Islet of Langerhans (tissue), 1 donor: ENCODE data around the gene SCRN2.

Source experiments
- FAIRE-seq: peaks from one replicate; lab custom pipeline; 2011; peaks lifted over from hg19 to GRCh38; lab: Jason Lieb, UNC

SCRN2 gene

DNA sequence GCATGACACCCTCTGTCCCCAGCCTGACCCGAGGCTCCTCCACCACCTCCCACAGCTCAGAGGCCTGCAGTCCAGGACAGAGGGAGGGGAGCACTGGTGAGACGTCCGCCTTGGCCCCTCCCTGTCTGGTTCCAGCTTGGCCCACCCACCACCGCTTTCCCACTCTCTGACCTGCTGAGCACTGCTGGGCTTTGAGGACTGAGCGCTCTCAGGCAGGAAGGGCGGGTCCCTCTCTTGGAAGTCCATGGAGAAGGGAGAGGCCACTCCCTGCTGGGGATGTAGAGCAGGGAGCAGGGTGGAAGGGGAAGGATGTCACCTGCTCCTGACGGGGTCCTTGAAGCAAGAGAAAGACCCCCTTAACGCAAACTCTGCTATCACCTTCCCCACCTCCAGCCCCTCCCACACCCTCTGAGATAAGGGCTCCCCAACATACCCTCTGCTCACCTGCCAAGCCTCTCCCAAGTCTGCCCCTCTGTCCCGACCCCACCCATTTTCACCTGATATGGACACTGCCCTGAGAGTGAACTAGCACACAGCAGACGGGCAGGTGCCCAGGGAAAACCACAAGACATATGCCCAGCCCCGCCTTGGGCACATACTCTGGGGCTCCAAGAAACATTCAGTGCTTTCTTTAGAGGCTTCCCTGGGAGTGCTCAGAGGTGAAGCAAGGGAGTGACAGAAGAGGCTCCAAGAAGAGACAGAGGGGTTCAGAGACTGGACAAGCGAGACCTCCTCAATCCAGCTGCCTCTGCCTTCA is 20.9 kb downstream of the SCRN2 start:
- FAIRE-seq = no peak

DNA sequence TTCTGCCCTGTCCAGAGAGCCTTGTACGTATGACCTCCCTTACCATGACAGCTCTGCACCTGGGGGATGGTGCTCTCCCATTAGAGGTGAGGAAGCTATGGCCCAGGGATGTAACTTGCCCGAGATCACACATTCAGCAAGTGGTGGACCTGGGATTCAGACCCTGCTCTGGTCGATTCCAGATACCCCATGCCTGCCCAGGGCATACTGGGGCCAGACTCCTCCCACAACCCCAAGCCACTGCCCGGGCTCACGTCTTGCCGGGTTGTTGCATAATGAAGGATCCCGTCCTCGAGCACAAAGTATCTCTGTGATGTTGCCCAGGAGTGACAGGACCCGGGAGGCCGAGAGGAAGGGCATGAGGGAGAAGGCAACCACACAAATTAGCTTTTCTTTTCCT is 21.6 kb downstream of the SCRN2 start:
- FAIRE-seq = no peak

GRCh38 chr17:47818002-47818695 is 22.9 kb downstream of the SCRN2 start:
- no peak for FAIRE-seq

DNA sequence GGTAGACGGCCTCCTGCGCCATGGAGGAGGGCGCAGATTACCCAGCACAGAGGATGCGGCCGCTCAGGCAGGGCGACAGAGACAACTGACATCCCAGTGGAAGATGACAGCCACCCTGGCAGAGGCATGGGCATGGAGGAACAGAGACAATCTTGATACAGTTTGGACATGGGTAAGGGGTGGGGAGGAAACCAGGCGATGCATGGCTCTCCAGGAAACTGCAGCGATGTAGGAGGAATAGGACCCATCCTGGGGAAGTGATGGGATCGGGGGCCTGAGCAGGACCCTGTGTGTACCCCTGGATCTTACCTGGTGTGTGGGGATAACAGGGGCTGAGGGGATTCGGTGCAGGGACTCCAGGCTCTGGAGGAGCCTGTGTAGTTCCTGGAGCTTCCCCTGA is 24.1 kb downstream of the SCRN2 start:
- FAIRE-seq = no peak

DNA sequence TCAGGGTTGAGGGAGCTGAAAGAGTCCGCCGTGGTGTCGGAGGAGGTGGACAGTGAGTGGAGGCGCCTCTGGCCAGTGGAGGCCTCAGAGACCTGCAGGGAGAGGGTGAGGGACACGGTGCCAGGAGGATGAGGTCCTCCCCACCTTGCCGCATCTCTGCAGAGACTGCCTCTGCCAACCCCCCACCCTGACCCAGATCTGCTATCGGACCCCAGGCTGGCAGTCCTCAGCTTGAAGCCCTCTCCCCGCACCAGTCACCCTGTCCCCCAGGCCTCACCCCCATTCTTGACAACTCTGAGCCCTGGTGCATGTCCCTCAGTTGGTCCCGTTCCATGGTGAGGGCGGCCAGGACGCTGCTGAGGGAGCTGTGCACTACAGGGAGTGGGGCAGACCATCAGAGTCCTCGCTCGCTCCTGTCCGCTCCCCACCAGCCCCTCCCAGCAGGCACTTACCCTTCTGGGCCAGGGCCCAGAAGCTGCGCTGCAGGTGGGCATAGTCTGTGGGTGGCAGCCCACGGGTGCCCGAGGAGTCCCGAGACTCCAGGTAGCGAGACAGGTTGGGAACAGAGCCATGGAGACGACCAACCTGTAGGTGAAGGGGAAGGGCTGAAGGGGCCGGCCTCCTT is 24.9 kb downstream of the SCRN2 start:
- no peak for FAIRE-seq

- FAIRE-seq = no peak
Observed at GRCh38 chr17:47815106-47815918, 25.8 kb downstream of the SCRN2 start.

DNA sequence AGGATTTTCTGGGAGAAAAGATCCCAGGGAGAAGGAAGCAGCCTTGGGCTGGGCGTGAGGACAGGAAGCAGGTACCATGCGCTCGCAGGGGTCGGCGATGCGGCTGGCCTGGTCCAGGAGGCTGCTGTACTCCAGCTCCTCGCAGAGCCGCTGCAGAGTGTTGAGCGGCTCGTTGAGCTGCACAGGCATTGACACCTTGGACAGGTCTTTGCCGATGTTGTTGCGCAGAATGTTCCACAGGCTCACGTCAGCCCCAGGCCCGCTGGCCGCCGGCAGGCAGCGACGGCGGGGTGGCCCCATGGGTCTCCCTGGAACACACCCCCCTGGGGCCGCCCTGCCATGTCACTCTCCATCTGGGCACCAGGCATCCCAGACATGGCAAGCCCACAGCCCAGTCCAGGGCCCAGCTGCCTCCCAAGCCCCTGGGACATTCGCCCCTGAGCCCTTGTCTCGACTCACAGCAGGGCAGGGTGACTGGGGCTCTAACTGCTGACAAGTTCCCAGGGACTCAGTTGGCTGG is 27.5 kb downstream of the SCRN2 start:
- no peak for FAIRE-seq

GRCh38 chr17:47813077-47813476 is 28.0 kb downstream of the SCRN2 start:
- no peak for FAIRE-seq

DNA sequence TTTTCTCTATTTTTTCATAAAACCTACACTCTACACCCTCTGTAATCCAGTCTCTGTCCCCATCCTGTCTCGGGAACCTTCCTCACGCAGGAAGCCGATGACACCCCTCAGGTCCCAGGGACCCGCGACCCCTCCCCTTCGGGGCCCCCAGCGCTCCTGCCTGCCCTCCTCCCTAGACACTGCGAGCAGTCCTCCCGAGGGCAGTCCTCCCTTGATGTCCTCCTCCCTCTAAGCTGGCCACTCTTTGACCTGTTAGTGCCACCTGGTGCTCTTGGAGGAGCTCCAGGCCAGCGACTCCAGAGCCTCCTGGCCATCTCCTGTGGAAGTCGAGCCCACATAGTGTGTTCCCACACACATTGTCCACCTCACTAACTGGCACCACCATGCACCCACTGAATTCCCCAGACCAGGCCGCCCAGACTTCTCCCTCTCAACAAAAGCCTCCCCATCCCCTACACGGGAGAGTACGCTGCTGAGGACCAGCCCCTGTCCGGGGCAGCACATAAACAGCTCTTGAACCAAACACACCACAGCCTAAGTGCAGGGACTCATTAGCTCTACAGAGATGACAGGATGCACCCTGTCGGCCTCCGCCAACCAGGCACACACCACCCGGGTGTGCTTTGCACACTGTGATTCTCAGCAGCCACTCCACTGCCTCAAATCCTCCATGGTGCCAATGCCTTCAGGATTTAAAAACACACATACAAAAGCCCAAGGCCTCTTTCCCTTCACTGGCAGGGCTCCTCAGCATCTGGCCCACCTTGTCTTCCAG is 28.7 kb downstream of the SCRN2 start:
- no peak for FAIRE-seq

DNA sequence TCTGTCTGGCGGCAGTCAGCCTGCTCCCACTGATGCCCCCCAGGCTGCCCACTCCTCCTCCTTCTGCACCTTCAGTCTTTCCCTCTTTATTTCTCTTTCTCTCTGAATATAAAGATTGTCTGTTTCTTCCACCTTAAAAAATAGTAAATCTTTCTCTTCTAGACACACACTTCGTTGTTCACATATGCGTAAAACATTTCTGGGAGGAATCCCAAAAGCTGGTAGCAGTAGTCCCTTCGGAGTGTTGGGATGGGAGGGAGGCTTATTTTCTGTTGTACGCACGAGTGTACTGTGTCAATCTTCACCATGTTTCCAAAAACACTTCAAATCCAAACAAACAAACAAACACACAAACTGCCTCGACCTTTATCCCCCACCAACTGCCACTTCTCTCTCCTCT is 29.4 kb downstream of the SCRN2 start:
- no peak for FAIRE-seq

DNA sequence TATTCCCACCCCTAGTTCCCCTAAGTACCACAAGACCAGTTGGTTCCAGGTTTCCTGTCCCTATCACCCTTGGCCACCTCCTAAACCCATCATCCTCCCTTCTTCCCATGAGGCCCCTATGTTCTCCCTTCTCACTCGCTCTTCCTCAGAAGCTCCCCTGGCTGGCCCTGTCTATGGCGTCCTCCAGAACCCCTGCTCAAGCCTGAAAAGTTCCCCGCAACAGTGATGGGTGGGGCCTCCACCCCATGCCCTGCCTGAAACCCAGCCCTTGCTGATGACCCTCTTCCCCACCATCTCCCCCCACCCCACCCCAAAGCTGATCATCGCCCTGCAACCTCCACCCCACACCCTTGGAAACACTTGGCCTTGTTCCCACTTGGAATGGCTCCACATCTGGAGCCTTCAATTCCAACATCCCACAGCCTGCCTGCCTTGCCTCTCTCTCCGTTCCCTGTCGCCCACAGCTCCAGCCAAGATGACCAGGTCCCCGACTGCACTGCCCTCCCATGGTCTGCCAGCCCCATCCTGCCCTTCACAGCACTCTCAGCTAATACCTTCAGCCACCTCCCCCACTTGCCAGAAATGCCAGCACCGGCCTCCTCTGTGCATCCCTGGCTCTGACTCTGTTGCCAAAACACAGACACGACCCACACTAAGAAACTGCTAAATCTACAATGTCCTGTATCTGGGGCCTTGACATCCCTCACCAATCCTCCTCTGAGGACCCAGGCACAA is 30.0 kb downstream of the SCRN2 start:
- no peak for FAIRE-seq

GRCh38 chr17:47810200-47810821 is 30.8 kb downstream of the SCRN2 start:
- FAIRE-seq = no peak

DNA sequence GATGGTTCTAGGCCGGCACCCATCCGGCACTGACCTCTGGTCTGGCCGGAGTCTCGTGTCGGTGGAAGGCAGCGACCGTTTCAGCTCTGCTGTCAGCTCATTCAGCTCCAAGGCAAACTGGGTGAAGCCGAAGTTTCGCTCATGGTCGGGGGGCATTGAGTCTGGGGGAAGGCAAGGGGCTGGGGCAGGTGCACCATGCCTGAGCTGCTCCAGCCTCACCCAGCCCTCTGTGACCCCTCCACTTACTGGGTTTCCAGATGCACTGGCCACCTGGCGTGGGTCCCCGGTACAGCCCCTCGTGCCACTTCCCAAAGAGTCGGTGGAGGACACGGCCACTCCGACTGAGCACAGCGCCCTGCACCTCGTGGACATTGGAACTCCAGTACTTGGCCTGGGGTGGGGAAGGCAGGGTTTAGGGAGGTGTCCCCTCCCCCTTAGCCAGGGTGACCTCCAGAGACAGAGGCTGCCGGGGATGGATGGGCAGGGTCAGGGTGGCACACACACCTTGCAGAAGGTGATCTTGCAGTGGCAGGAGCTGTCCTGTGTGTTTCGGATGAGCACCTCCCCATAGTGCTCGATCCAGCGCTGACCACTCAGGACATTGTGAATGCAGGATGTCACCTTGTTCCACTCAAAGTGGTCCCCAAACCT is 32.1 kb downstream of the SCRN2 start:
- no peak for FAIRE-seq

DNA sequence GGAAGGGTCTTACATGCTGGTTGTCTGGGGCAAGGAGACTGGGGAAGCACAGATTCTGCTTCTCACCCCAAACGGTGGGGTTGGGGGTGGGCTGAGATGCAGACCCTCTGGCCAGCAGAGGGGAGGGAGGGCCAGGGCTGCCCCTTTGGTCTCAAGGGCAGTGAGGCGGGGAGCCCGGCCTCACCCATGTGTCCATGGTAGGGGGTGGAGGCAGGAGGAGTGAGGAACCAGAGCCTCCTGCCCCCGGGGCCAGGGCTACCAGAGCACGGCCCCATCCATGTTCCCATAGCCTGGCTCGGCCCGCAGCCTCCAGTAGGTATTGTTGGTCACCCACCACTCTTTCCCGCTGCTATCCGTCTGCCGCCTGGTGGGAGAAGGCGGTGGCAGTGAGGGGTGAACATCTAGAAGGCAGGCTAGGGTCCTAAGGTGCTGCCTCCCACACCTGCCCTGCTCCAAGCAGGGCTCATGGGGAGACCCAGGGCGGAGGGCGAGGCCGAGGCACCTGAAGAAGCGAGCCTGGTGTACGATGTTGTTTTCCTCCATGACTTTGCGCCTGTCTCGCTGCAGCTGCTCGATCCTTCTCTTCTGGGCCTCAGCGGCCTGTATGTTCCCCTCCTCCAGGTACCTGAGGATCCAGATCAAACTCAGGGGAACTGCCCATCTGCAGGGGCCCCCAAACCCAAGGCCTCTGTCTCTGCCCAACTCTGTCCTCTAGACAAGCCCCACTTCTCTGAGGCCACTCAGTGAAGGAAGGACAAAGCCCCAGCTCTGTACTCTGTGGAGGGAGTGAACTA is 32.8 kb downstream of the SCRN2 start:
- FAIRE-seq = no peak

DNA sequence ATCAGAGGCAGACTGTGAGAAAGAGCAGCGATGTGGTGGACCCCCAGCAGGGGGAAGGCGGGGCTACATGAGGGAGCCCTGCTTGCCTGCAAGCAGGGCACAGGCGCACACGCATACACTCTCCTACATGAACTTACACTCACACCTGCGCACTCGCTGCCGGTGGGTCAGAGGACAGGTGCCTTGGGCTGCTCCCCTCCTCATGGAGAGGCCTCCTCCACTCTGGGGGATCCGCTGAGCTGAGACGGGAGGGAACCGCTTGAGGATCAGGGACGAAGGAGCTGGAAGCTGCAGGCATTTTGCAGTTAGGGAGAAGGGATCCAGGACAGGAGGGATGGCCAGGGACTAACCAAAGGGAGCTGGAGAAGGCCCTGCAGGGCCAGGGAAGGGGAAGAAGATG is 33.7 kb downstream of the SCRN2 start:
- FAIRE-seq = no peak

- no peak for FAIRE-seq
Observed at GRCh38 chr17:47806913-47807255, 34.2 kb downstream of the SCRN2 start.

- FAIRE-seq = no peak
Observed at GRCh38 chr17:47806026-47806912, 34.8 kb downstream of the SCRN2 start.

- FAIRE-seq = no peak
Observed at GRCh38 chr17:47804461-47804860, 36.6 kb downstream of the SCRN2 start.
